Stimulated activated CD4-positive, alpha-beta T cell treated with anti-CD3 and anti-CD28 coated beads, Interleukin-2, amount 100 ng/mL, for 24 hours (primary cell): Measurements from ENCODE around the gene EPB41L3.

Experiments used
- DNase-seq, 2 donors: peaks; one replicate each; pipeline ENCODE4 v3.0.0-alpha.2; 2020

Gene EPB41L3

GRCh38 chr18:5449858-5450509 is 93.8 kb downstream of the EPB41L3 start:
- no peak for DNase-seq

- DNase-seq = no peak
Measured at GRCh38 chr18:5447442-5447841, 96.4 kb downstream of the EPB41L3 start.

- no peak for DNase-seq
Measured at GRCh38 chr18:5444847-5445246, 99.0 kb downstream of the EPB41L3 start.

- no peak for DNase-seq
Measured at GRCh38 chr18:5444269-5444668, 99.5 kb downstream of the EPB41L3 start.

- no peak for DNase-seq
Measured at GRCh38 chr18:5439986-5440696, 103.7 kb downstream of the EPB41L3 start.

- no peak for DNase-seq
Measured at GRCh38 chr18:5434425-5434824, 109.4 kb downstream of the EPB41L3 start.

DNA sequence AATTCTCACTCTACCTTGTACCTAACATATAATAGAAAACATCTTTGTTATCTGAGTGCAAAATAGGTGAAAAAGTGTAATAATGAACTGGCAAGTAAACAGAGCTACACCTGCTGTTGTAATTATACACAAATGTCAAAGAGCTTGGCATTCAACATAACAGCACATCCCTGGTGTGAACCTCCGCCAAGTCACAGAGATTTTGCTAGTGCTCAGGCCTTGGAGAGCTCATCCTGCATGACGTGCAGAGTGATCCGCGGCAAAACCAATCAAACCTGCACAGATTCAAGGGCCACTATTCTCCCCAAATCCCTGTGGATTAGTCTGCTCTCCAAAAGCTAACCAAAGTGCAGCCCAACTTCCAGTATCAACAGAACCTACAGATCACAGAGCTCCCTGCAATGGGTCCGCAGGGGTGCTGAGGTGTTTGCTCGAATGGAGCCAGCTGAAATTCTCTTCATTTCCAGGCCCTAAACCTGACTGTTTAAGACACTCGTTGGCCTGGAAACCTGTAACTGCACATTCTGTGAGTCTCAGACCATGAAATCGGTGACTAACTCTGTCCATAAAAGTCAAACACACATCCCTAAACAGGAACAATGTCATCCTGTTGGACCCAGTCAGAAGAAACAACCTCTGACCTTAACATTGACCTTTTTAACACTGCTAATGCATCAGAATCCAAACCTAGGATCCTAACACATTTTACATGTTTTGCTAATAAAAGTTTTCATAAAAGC is 111.8 kb downstream of the EPB41L3 start:
- no peak for DNase-seq

DNA sequence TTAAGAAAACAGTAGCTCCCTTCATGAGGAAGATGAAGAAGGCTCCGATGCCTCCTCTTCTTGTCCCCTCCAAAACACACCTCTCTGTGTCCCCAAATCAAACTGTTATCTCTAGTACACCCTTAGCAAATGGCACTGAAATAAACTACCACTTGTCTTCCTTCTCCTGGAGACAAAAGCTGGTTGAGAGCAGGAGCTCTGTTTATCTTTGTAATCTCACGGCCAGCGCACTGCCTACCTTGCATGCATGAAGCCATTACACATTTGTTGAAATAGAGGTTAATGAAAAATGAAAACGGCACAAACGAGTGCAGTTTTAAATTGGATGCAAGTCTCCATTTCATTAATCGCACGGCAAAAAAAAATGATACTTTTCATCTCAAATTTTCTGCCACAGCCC is 113.7 kb downstream of the EPB41L3 start:
- DNase-seq = no peak

DNA sequence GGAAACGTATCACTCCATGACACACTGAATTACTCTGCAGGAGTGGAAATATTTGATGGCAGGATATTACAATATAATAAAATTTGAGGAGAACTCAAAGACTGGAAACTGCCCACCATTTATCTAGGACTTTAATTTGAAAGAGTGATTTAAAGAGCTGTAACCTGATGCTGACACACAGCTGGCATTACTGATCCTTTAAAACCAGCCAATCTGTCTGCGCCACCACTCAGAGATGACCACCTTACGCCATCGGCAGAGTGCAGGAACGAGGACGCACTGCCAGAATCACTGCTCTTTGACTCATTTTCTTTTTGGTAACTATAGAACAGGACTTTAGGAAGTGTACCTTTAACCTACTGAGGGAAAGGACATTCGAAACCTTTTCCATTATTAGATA is 114.1 kb downstream of the EPB41L3 start:
- DNase-seq = no peak

GRCh38 chr18:5425721-5426120 is 118.1 kb downstream of the EPB41L3 start:
- DNase-seq = no peak

DNA sequence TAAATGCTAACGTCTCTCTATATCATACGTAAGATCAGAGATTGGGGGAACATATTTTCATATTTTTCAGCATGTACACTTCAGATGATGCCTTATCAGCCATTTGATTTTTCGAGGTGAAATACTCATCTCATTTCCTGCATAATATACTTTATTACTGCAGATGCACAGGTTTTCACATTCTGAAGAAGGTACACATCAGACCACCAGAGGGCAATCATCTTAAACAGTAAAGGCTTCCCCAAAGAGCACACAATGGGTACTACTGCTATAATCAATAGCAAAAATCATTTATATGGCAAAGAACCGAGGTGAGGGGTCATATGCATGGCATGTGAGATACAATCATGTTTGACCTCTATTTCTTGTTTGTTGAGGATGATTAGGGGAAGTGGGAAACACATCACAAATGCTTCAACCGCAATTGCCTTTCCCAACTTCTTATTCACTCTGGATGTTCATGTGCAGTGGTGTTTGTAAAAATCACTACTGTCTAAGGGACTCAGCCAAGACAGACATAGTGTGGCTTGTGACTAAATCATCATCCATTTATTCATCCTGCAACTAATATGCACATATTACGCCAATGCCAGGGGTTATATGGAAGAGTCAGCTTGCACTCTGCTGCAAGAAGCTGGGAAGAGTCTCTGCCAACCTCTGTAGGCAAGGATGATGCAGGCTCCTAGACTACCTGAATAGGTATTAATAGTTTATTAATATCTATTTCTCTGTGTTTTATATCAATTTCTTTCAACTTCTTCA is 118.7 kb downstream of the EPB41L3 start:
- no peak for DNase-seq

- DNase-seq = no peak
Measured at GRCh38 chr18:5422626-5423025, 121.2 kb downstream of the EPB41L3 start.

GRCh38 chr18:5421981-5422380 is 121.8 kb downstream of the EPB41L3 start:
- no peak for DNase-seq

DNA sequence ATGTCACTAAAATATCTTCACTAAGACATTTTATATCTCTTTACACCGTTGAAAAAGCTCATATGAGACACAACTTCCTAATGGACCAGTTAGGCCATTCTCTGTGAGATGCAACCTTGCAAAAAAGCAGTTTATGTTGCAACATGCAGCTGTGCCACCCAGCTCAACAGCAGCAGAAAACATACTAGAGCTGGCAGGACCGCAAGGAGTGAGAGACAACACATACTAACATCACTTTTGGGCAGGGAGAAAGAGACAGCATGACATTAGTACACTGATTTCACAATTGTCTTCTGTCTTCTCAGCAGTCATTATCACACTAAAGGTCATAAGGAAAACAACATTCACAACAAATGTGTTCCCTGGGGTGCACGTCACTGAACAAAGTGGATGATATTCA is 122.9 kb downstream of the EPB41L3 start:
- no peak for DNase-seq

DNA sequence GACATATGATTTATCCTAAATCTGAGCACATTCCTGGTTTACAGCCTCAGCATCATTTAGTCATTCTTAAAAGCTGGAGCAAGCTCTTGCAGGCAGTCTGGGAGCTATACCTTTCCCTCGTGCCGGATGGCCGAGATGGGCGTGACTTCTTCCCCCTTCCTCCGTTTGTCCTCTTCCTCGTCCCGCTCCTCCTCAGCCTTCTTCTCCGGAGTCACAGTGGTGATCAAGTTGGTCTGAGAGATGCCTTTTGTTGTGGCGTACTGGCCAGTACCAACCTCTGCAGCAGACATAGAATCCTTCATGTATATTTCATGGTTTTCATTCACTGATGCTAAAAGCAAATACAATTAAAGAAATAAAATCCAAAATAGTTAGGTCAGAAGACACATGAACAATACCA is 124.2 kb downstream of the EPB41L3 start:
- no peak for DNase-seq

- DNase-seq = no peak
Measured at GRCh38 chr18:5419030-5419429, 124.8 kb downstream of the EPB41L3 start.

- DNase-seq = no peak
Measured at GRCh38 chr18:5417342-5417741, 126.5 kb downstream of the EPB41L3 start.

- DNase-seq = no peak
Measured at GRCh38 chr18:5416112-5416511, 127.7 kb downstream of the EPB41L3 start.

- no peak for DNase-seq
Measured at GRCh38 chr18:5415665-5416064, 128.1 kb downstream of the EPB41L3 start.

- no peak for DNase-seq
Measured at GRCh38 chr18:5415031-5415430, 128.8 kb downstream of the EPB41L3 start.

DNA sequence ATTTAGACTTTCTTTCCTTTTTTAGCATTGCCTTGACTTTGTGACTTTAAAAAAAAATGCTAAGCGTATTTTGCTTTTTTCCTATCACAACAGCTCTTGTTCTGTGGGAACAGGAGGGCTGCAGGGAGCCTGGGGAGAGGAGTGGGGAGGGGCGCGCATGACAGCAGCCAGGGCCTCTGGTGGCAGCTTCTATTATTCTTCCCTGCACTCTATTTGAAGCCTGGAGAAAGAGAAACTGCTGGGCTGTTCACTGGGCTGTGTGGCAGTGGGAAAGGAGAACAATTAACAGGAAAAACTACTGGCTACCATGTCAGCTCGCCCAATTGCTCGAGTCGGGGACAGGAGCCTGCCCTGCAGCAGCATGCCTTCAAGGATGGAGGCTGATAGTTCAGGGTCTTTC is 129.3 kb downstream of the EPB41L3 start:
- DNase-seq = no peak

- no peak for DNase-seq
Measured at GRCh38 chr18:5413447-5413846, 130.3 kb downstream of the EPB41L3 start.

DNA sequence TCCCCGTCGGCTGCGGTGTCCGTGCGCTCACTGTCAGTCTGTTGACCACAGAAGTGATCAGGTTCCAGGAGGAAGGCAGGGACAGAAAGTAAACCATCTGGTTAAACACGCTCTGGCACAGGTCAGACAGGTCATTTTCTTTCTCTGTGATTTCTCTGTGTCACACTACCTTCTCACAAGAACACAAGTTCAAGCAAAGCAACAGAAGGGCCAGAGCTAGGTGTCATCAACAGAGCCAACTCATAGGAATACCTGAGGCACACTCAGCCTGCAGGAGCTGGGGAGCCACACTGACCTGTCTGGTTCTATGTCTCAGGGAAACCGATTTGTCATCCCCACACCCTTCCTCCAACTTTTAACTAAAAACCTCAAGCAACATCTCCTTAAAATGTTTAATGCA is 133.2 kb downstream of the EPB41L3 start:
- no peak for DNase-seq
